Trophoblast cell (in vitro differentiated cells and primary cell): ENCODE data around the gene SCFD2.

Experiments
- DNase-seq, 2 donors: peaks; one replicate each; pipeline ENCODE4 v3.0.0-alpha.2; 2016
- H2AFZ ChIP-seq: 2 replicates; pipeline ENCODE4 v1.6.1; 2013; ENCODE audit warnings: low read length, moderate library complexity, mild to moderate bottlenecking; ENCODE audit not compliant: insufficient read depth, poor library complexity
- H2AK5ac ChIP-seq: 2 replicates; pipeline ENCODE4 v1.6.1; 2013; ENCODE audit warnings: mild to moderate bottlenecking, low read length
- H2BK120ac ChIP-seq: 2 replicates; pipeline ENCODE4 v1.6.1; 2013; ENCODE audit warnings: low read length, mild to moderate bottlenecking, moderate library complexity; ENCODE audit not compliant: insufficient read depth, poor library complexity
- H2BK12ac ChIP-seq: 2 replicates; pipeline ENCODE4 v1.6.1; 2013; ENCODE audit warnings: mild to moderate bottlenecking, low read length, moderate library complexity
- H2BK5ac ChIP-seq: 2 replicates; pipeline ENCODE4 v1.6.1; 2013; ENCODE audit warnings: low read length, low read depth, moderate library complexity, mild to moderate bottlenecking; ENCODE audit not compliant: poor library complexity
- H3K14ac ChIP-seq: 2 replicates; pipeline ENCODE4 v1.6.1; 2013; ENCODE audit warnings: mild to moderate bottlenecking, low read length
- H3K18ac ChIP-seq: 2 replicates; pipeline ENCODE4 v1.6.1; 2013; ENCODE audit warnings: mild to moderate bottlenecking, low read length
- H3K23ac ChIP-seq: 2 replicates; pipeline ENCODE4 v1.6.1; 2013; ENCODE audit warnings: low read length
- H3K27ac ChIP-seq: 2 replicates; pipeline ENCODE4 v1.5.1; 2013; ENCODE audit warnings: low read depth, mild to moderate bottlenecking, inconsistent platforms, low read length, moderate library complexity
- H3K27me3 ChIP-seq: 2 replicates; pipeline ENCODE4 v1.6.1; 2013; ENCODE audit warnings: inconsistent platforms, mild to moderate bottlenecking, low read length, moderate library complexity; ENCODE audit not compliant: insufficient read depth
- H3K36me3 ChIP-seq, 2 experiments: 1 replicate in 1 of 2; 2 replicates in 1 of 2; pipeline ENCODE4 v1.6.1; 2013; ENCODE audit warnings: low read length in 2 of 2, mild to moderate bottlenecking in 2 of 2, moderate library complexity in 1 of 2; ENCODE audit not compliant: insufficient read depth in 2 of 2, control insufficient read depth in 1 of 2
- H3K4ac ChIP-seq: 2 replicates; pipeline ENCODE4 v1.6.1; 2013; ENCODE audit warnings: low read depth, mild to moderate bottlenecking, low read length, moderate library complexity
- H3K4me1 ChIP-seq, 2 experiments: 1 replicate in 1 of 2; 2 replicates in 1 of 2; pipeline ENCODE4 v1.6.1; 2013; ENCODE audit warnings: low read length in 2 of 2, mild to moderate bottlenecking in 2 of 2, moderate library complexity in 1 of 2; ENCODE audit not compliant: insufficient read depth in 2 of 2, control insufficient read depth in 1 of 2
- H3K4me2 ChIP-seq: 2 replicates; pipeline ENCODE4 v1.6.1; 2013; ENCODE audit warnings: inconsistent platforms, mild to moderate bottlenecking, low read length, moderate library complexity
- H3K4me3 ChIP-seq: 2 replicates; pipeline ENCODE4 v1.5.1; 2013; ENCODE audit warnings: mild to moderate bottlenecking, low read depth, low read length, inconsistent platforms
- H3K79me1 ChIP-seq: one replicate; pipeline ENCODE4 v1.6.1; 2013; ENCODE audit warnings: low read length
- H3K79me2 ChIP-seq: 2 replicates; pipeline ENCODE4 v1.6.1; 2013; ENCODE audit warnings: low read length, mild to moderate bottlenecking; ENCODE audit not compliant: control insufficient read depth, insufficient read depth, poor library complexity
- H3K9ac ChIP-seq: 2 replicates; pipeline ENCODE4 v1.6.1; 2013; ENCODE audit warnings: mild to moderate bottlenecking, low read length
- H3K9me3 ChIP-seq: 2 replicates; pipeline ENCODE4 v1.6.1; 2013; ENCODE audit warnings: low read depth, mild to moderate bottlenecking, control low read depth, inconsistent platforms, low read length; ENCODE audit not compliant: insufficient read depth
- H4K12ac ChIP-seq: 2 replicates; pipeline ENCODE4 v1.6.1; 2013; ENCODE audit warnings: low read depth, mild to moderate bottlenecking, low read length, moderate library complexity
- H4K8ac ChIP-seq: 2 replicates; pipeline ENCODE4 v1.6.1; 2013; ENCODE audit warnings: low read depth, mild to moderate bottlenecking, low read length, moderate library complexity
- H4K91ac ChIP-seq: one replicate; pipeline ENCODE4 v1.6.1; 2013; ENCODE audit warnings: low read depth, mild to moderate bottlenecking, low read length, moderate library complexity
- WGBS: extraction: QIAGEN DNeasy Blood & Tissue Kit; methylation state at CpG from one replicate; pipeline ENCODE4 v1.1.7; 2013; ENCODE audit warnings: missing lambda C conversion rate; ENCODE audit not compliant: insufficient read length, insufficient coverage; ENCODE audit errors: extremely low coverage; 5-methylcytosine and 5-hydroxymethylcytosine counted together

Gene SCFD2

DNA sequence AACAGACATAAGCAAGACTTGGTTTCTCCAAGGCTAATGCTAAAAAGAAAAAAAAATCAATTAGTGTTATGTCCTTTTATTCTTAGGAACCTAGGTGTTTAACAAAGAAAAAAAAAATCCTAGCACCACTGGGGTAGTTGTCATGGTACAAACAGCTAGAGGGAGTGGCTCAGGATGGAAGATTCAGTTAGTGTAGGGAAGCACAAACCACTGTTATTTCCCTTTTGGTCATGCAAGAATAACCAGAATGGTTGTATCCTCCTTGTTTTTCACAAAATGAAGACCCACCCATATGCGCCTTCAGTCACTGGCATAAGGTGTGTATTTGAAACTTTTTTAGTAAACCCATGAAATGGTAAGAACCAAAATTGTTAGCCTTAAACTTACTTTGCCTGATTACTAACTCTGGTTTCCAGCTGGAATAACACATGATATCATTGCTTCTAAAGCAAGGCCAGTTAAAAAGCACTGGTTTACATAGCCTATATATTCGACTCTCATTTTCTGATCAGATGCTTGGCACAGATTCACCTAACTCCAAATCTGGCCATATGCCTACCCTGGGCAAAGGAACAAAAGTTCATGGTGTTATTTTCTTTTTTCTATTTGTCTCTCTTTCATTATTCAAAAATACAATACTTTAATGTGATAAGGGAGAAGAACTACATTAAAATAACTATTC lies 132.6 kb downstream of the SCFD2 start:
- Histone ChIP-seq H3K9me3 (no peaks in the 10 kb centered on the region), H2BK12ac (no peak overlapping the region), H3K4ac (no peak overlapping the region), H2AFZ (no peak overlapping the region), H3K4me1 (no peaks in the 10 kb centered on the region), H3K27ac (no peak overlapping the region), H3K4me2 (no peak overlapping the region), H3K18ac (no peak overlapping the region), H4K91ac (no peak overlapping the region), H3K36me3 (no peaks in the 10 kb centered on the region), H3K79me2 (no peaks in the 10 kb centered on the region), H3K27me3 (no peaks in the 10 kb centered on the region), H3K4me3 (no peak overlapping the region), H3K14ac (no peak overlapping the region), H4K12ac (no peak overlapping the region), H4K8ac (no peak overlapping the region), H3K9ac (no peak overlapping the region), H2BK120ac (no peak overlapping the region), H2AK5ac (no peak overlapping the region), H3K23ac (no peak overlapping the region), H2BK5ac (no peak overlapping the region), H3K79me1 (no peaks in the 10 kb centered on the region)
- WGBS: no CpG with 5 or more reads among the region's 2 CpGs
- DNase-seq: no peak

DNA sequence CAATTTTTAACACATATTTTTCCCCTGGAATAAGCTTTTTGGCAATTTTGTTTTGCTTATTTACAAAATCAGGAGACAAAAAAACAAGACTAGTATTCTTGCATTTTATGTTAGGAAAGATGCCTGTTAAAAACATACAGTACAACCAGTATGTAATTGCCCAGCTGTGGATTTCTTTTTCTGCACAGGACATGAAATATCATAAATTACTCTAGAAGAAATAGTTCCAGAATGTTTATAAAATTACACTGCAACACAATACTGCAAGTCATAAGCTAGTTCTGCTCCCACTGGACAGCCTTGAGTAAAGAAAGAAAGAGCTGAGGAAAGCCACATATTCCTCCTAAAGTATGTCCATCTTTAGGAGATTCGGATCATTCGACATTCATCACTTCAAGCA lies 133.5 kb downstream of the SCFD2 start:
- no peak overlapping the region for H4K8ac ChIP-seq
- H2BK5ac ChIP-seq: no peak overlapping the region
- H3K4me1 ChIP-seq: no peaks in the 10 kb centered on the region
- H2AFZ ChIP-seq: no peak overlapping the region
- no peak overlapping the region for H3K18ac ChIP-seq
- no peak overlapping the region for H3K27ac ChIP-seq
- no peak overlapping the region for H4K12ac ChIP-seq
- H2BK120ac ChIP-seq: no peak overlapping the region
- H3K36me3 ChIP-seq: no peaks in the 10 kb centered on the region
- H3K79me1 ChIP-seq: no peaks in the 10 kb centered on the region
- H3K4me3 ChIP-seq: no peak overlapping the region
- no peaks in the 10 kb centered on the region for H3K27me3 ChIP-seq
- H3K79me2 ChIP-seq: no peaks in the 10 kb centered on the region
- no peak overlapping the region for H3K4me2 ChIP-seq
- H4K91ac ChIP-seq: no peak overlapping the region
- H3K9me3 ChIP-seq: no peaks in the 10 kb centered on the region
- no peak overlapping the region for H3K9ac ChIP-seq
- DNase-seq: no peak
- no peak overlapping the region for H3K23ac ChIP-seq
- WGBS: no CpG with 5 or more reads among the region's 2 CpGs
- H3K4ac ChIP-seq: no peak overlapping the region
- no peak overlapping the region for H2AK5ac ChIP-seq
- no peak overlapping the region for H2BK12ac ChIP-seq
- no peak overlapping the region for H3K14ac ChIP-seq

DNA sequence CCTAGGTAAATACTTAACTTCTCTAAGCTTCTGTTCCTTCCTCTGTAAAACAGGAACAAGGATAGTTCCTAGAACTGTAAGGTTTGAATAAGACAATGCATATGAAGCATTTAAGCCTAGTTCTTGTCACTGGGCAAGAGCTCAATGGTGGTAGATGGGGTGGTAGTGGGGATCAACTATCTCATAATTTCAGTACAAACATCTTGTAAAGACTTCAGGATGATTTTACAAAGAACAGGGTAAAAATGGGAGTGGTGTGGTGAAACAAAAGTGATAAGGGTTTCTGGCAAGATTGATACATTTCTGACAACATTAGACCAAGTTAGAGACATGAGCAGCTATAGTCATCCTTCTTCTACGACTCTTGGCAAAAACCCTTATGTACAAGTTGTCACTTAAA lies 137.8 kb downstream of the SCFD2 start:
- no peak overlapping the region for H3K18ac ChIP-seq
- H2BK12ac ChIP-seq: no peak overlapping the region
- no peak overlapping the region for H3K9ac ChIP-seq
- no peak overlapping the region for H2BK5ac ChIP-seq
- no peaks in the 10 kb centered on the region for H3K79me1 ChIP-seq
- WGBS: no CpG with 5 or more reads among the region's 1 CpG
- no peak for DNase-seq
- no peak overlapping the region for H2BK120ac ChIP-seq
- no peak overlapping the region for H4K8ac ChIP-seq
- H3K36me3 ChIP-seq: no peaks in the 10 kb centered on the region
- H3K79me2 ChIP-seq: no peaks in the 10 kb centered on the region
- H3K23ac ChIP-seq: no peak overlapping the region
- H3K4me1 ChIP-seq: no peaks in the 10 kb centered on the region
- H3K4me3 ChIP-seq: no peak overlapping the region
- H3K4ac ChIP-seq: no peak overlapping the region
- H3K9me3 ChIP-seq: no peaks in the 10 kb centered on the region
- H3K14ac ChIP-seq: no peak overlapping the region
- H3K4me2 ChIP-seq: no peak overlapping the region
- H3K27ac ChIP-seq: no peak overlapping the region
- no peak overlapping the region for H2AFZ ChIP-seq
- H4K12ac ChIP-seq: no peak overlapping the region
- no peaks in the 10 kb centered on the region for H3K27me3 ChIP-seq
- no peak overlapping the region for H4K91ac ChIP-seq
- H2AK5ac ChIP-seq: no peak overlapping the region

DNA sequence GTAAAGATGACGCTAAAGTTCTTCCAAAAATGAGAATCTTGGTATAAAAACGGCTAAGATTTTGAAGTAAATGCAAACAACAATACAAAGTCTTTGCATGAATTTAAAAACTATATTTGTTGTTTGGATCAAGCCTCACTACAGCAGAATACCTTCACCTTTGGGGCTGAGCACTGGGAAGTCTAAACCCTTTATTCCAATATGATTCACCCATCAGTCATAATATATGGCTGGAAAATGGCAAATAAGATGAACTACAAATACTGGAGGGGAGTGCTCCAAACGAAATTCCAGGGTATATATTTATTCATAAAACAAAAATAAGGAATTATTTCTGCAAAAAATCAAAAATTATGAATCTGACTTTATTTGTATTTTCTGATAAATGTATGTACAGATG lies 138.4 kb downstream of the SCFD2 start:
- no peaks in the 10 kb centered on the region for H3K79me2 ChIP-seq
- H3K18ac ChIP-seq: no peak overlapping the region
- H3K9me3 ChIP-seq: no peaks in the 10 kb centered on the region
- H3K9ac ChIP-seq: no peak overlapping the region
- no peak overlapping the region for H2BK120ac ChIP-seq
- no peak overlapping the region for H3K23ac ChIP-seq
- H3K4me2 ChIP-seq: no peak overlapping the region
- H3K36me3 ChIP-seq: no peaks in the 10 kb centered on the region
- H3K27ac ChIP-seq: no peak overlapping the region
- H3K4me1 ChIP-seq: no peaks in the 10 kb centered on the region
- H4K91ac ChIP-seq: no peak overlapping the region
- H3K27me3 ChIP-seq: no peaks in the 10 kb centered on the region
- H4K8ac ChIP-seq: no peak overlapping the region
- no peak overlapping the region for H3K14ac ChIP-seq
- H2AFZ ChIP-seq: no peak overlapping the region
- H2BK12ac ChIP-seq: no peak overlapping the region
- no peaks in the 10 kb centered on the region for H3K79me1 ChIP-seq
- no peak overlapping the region for H2AK5ac ChIP-seq
- H2BK5ac ChIP-seq: no peak overlapping the region
- WGBS: no CpG with 5 or more reads among the region's 3 CpGs
- no peak for DNase-seq
- no peak overlapping the region for H4K12ac ChIP-seq
- no peak overlapping the region for H3K4ac ChIP-seq
- H3K4me3 ChIP-seq: no peak overlapping the region
